ENCODE measurements around the gene ING2. TPM values are rescaled to one million over a fixed set of nuclear protein-coding genes. Genes with fewer than 3 reads are reported as not detected.
"Not testable (repeated sequence)": the region's sequence is repeated elsewhere in the genome, so short reads cannot be mapped to it uniquely, and the experiment has no call there.

ING2 gene, protein sequence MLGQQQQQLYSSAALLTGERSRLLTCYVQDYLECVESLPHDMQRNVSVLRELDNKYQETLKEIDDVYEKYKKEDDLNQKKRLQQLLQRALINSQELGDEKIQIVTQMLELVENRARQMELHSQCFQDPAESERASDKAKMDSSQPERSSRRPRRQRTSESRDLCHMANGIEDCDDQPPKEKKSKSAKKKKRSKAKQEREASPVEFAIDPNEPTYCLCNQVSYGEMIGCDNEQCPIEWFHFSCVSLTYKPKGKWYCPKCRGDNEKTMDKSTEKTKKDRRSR
- polyA plus RNA-seq = 10 to 100 TPM; 16.5 to 34.7 (median 29.9) TPM
- long read RNA-seq, donor 1, transcript ING2-201 (2 exons, 1,189 nt) = major isoform, 45 of 97 reads
- long read RNA-seq, donor 1, transcript ING2-202 (2 exons, 599 nt) = minor isoform, 28 of 97 reads
- long read RNA-seq, donor 1, partial matches to known transcripts = 24 of 97 reads
- long read RNA-seq, donor 1, other reads (novel, unspliced or antisense) = 0 of 97 reads
- long read RNA-seq, donor 2, transcript ING2-201 (2 exons, 1,189 nt) = major isoform, 6 of 9 reads
- long read RNA-seq, donor 2, partial matches to known transcripts = 0 of 9 reads
- long read RNA-seq, donor 2, other reads (novel, unspliced or antisense) = 0 of 9 reads
- long read RNA-seq, donor 3, transcript ING2-202 (2 exons, 599 nt) = minor isoform, 7 of 39 reads
- long read RNA-seq, donor 3, transcript ING2-201 (2 exons, 1,189 nt) = major isoform, 21 of 39 reads
- long read RNA-seq, donor 3, partial matches to known transcripts = 11 of 39 reads
- long read RNA-seq, donor 3, other reads (novel, unspliced or antisense) = 0 of 39 reads
- long read RNA-seq, donor 4 = 0 reads
- long read RNA-seq, donor 5, transcript ING2-201 (2 exons, 1,189 nt) = major isoform, 6 of 9 reads
- long read RNA-seq, donor 5, partial matches to known transcripts = 0 of 9 reads
- long read RNA-seq, donor 5, other reads (novel, unspliced or antisense) = 0 of 9 reads
- long read RNA-seq, donor 6, transcript ING2-202 (2 exons, 599 nt) = minor isoform, 8 of 30 reads
- long read RNA-seq, donor 6, transcript ING2-201 (2 exons, 1,189 nt) = major isoform, 22 of 30 reads
- long read RNA-seq, donor 6, partial matches to known transcripts = 0 of 30 reads
- long read RNA-seq, donor 6, other reads (novel, unspliced or antisense) = 0 of 30 reads
- long read RNA-seq, donor 7, transcript ING2-201 (2 exons, 1,189 nt) = major isoform, 14 of 24 reads
- long read RNA-seq, donor 7, partial matches to known transcripts = 9 of 24 reads
- long read RNA-seq, donor 7, other reads (novel, unspliced or antisense) = 0 of 24 reads
- long read RNA-seq, donor 8, partial matches to known transcripts = 0 of 3 reads
- long read RNA-seq, donor 8, other reads (novel, unspliced or antisense) = 0 of 3 reads
- long read RNA-seq, donor 9, partial matches to known transcripts = 0 of 5 reads
- long read RNA-seq, donor 9, other reads (novel, unspliced or antisense) = 0 of 5 reads
- long read RNA-seq, donor 10, transcript ING2-202 (2 exons, 599 nt) = minor isoform, 7 of 24 reads
- long read RNA-seq, donor 10, transcript ING2-201 (2 exons, 1,189 nt) = major isoform, 17 of 24 reads
- long read RNA-seq, donor 10, partial matches to known transcripts = 0 of 24 reads
- long read RNA-seq, donor 10, other reads (novel, unspliced or antisense) = 0 of 24 reads

DNA sequence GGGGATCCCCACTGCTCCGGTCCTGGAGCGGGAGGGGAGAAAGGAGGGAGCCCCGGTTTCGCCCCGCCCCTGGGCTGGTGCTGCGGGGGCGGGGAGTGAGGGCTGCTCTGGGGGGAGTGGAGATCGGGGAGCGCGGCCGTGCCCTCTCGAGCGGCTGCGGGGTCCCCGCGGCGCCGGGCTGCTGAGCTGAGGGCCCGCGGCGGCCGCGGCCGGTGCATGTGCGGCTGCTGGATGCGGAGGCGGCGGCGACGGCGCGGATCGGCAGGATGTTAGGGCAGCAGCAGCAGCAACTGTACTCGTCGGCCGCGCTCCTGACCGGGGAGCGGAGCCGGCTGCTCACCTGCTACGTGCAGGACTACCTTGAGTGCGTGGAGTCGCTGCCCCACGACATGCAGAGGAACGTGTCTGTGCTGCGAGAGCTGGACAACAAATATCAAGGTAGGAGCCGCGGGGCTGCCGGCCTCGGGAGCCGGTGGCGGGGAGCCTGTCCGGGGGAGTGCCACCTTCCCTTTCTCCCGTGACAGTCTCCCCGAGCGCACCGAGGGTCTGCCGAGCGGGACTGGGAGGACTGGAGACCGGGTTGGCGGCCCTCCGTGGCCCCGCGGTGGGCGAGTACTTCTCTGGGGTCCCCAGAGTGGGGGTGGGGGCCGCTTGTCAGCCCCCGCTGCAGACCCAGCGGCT, at the start of gene ING2:
ING2 (plus strand) TSS at position 129 of the 681 bp plus-strand sequence; CDS start at position 267, 138 bp downstream.
- FAIRE-seq (no peak), DNase-seq (peak in 1 of 2 donors; percentile 85)
- 0 to 1% (median 1%) methylated on average over 44 to 68 of the region's 68 CpGs for WGBS, 3 donors
- Histone ChIP-seq H3K4me1 (ENCODE audit: control insufficient read depth in 3 of 3, insufficient read depth in 2 of 3, low read depth in 1 of 3, low read length in 2 of 3) (peaks cover 0 to 23% (median 7%) of the 10 kb centered on the region in 3 donors), H3K4me3 (ENCODE audit: low read depth in 1 of 3, low read length in 3 of 3) (peak within 1 kb of the TSS; percentile 90 to 99 (median 95)), H3K27ac (ENCODE audit: low read depth in 1 of 3, low read length in 2 of 3) (peak within 1 kb of the TSS; percentile 98 to 100 (median 99)), H3K36me3 (ENCODE audit: control insufficient read depth in 3 of 3, insufficient read depth in 2 of 3, low read depth in 1 of 3, low read length in 3 of 3) (no peaks in the 10 kb centered on the region), H3K9me3 (ENCODE audit: control insufficient read depth in 2 of 2, insufficient read depth in 1 of 2, low read depth in 1 of 2, low read length in 1 of 2) (no peaks in the 10 kb centered on the region), H3K27me3 (ENCODE audit: control insufficient read depth in 3 of 3, insufficient read depth in 3 of 3, low read length in 3 of 3) (no peaks in the 10 kb centered on the region)

DNA sequence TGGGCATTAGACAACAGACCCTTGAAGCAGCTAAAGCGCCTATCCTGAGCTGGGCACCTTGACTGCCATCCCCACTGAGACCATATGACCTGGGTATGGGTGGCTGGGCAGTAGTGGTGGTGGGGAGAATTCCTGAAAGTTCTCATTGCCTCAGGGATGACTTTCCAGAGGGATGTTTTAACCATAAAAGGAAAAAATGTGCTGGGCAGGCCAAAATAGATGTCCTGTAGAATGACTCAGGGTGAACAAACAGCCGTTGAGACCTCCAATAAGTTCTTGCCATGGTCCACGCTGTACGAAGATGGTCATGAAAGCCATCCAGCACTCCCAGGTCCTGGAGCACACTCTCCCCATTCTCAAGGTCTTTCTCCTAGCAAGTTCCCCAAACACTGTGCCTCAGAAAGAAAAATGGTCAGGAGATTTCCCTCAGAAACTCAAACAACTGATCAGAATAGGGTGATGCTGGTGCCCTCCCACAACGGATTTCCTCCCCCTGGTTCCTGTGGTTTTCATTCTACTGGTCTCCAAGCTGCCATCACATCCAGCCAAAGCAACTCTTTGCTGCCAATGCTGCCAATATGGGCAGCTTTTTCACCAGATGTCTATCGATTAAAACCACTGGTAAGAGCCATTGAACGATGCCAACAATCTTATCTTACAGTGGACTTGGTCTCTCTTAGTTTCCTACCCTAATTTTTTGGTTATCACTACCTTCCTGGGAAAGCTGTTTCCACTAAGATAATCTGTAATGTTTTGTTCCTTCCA, 49.2 kb upstream of the ING2 start:
- Histone ChIP-seq H3K27me3 (ENCODE audit: control insufficient read depth in 3 of 3, insufficient read depth in 3 of 3, low read length in 3 of 3) (no peaks in the 10 kb centered on the region), H3K4me3 (ENCODE audit: low read depth in 1 of 3, low read length in 3 of 3) (no peak overlapping the region), H3K36me3 (ENCODE audit: control insufficient read depth in 3 of 3, insufficient read depth in 2 of 3, low read depth in 1 of 3, low read length in 3 of 3) (peaks cover 0 to 13% (median 4%) of the 10 kb centered on the region in 3 donors), H3K9me3 (ENCODE audit: control insufficient read depth in 2 of 2, insufficient read depth in 1 of 2, low read depth in 1 of 2, low read length in 1 of 2) (peaks cover 0 to 3% of the 10 kb centered on the region in 2 donors), H3K27ac (ENCODE audit: low read depth in 1 of 3, low read length in 2 of 3) (no peak overlapping the region), H3K4me1 (ENCODE audit: control insufficient read depth in 3 of 3, insufficient read depth in 2 of 3, low read depth in 1 of 3, low read length in 2 of 3) (no peaks in the 10 kb centered on the region)
- no peak for DNase-seq
- FAIRE-seq = no peak
- WGBS, 3 donors = 78 to 85% (median 81%) methylated on average over 7 of the region's 7 CpGs

DNA sequence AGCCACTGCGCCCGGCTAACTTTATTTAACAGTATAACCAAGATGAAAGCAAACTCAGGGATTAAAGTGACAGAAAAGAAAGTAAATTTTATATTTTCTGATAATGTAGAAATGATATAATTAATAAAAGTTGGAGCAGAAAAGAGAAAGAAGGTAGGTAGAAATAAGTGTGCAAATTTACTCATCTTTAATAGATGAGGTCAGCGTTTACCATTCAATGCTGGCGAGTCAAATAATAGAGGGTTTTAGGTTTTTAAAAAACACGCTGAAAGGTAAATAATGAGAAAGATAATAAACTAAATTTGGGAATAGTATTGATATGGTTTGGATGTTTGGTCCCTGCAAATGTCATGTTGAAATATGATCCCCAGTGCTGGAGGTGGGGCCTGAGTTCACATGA, 46.9 kb upstream of the ING2 start:
- no peaks in the 10 kb centered on the region for H3K27me3 ChIP-seq (ENCODE audit: control insufficient read depth in 3 of 3, insufficient read depth in 3 of 3, low read length in 3 of 3)
- 78 to 86% (median 79%) methylated on average over 5 of the region's 5 CpGs for whole genome bisulfite sequencing, 3 donors
- peaks cover 0 to 7% (median 0%) of the 10 kb centered on the region in 3 donors for H3K36me3 ChIP-seq (ENCODE audit: control insufficient read depth in 3 of 3, insufficient read depth in 2 of 3, low read depth in 1 of 3, low read length in 3 of 3)
- H3K27ac ChIP-seq (ENCODE audit: low read depth in 1 of 3, low read length in 2 of 3) = no peak overlapping the region
- peaks cover 0 to 3% of the 10 kb centered on the region in 2 donors for H3K9me3 ChIP-seq (ENCODE audit: control insufficient read depth in 2 of 2, insufficient read depth in 1 of 2, low read depth in 1 of 2, low read length in 1 of 2)
- H3K4me1 ChIP-seq (ENCODE audit: control insufficient read depth in 3 of 3, insufficient read depth in 2 of 3, low read depth in 1 of 3, low read length in 2 of 3) = no peaks in the 10 kb centered on the region
- DNase-seq (no peak), FAIRE-seq (no peak)
- H3K4me3 ChIP-seq (ENCODE audit: low read depth in 1 of 3, low read length in 3 of 3) = no peak overlapping the region

- not testable (repeated sequence) for FAIRE-seq; H3K4me3 ChIP-seq (ENCODE audit: low read depth in 1 of 3, low read length in 3 of 3); H3K27ac ChIP-seq (ENCODE audit: low read depth in 1 of 3, low read length in 2 of 3); DNase-seq; H3K27me3 ChIP-seq (ENCODE audit: control insufficient read depth in 3 of 3, insufficient read depth in 3 of 3, low read length in 3 of 3); H3K36me3 ChIP-seq (ENCODE audit: control insufficient read depth in 3 of 3, insufficient read depth in 2 of 3, low read depth in 1 of 3, low read length in 3 of 3); H3K4me1 ChIP-seq (ENCODE audit: control insufficient read depth in 3 of 3, insufficient read depth in 2 of 3, low read depth in 1 of 3, low read length in 2 of 3)
- peaks cover 0 to 10% of the 10 kb centered on the region in 2 donors for H3K9me3 ChIP-seq (ENCODE audit: control insufficient read depth in 2 of 2, insufficient read depth in 1 of 2, low read depth in 1 of 2, low read length in 1 of 2)
- 61 to 83% (median 80%) methylated on average over 8 to 11 of the region's 11 CpGs for WGBS, 3 donors
Observed at GRCh38 chr4:183463903-183464619, 40.8 kb upstream of the ING2 start.

DNA sequence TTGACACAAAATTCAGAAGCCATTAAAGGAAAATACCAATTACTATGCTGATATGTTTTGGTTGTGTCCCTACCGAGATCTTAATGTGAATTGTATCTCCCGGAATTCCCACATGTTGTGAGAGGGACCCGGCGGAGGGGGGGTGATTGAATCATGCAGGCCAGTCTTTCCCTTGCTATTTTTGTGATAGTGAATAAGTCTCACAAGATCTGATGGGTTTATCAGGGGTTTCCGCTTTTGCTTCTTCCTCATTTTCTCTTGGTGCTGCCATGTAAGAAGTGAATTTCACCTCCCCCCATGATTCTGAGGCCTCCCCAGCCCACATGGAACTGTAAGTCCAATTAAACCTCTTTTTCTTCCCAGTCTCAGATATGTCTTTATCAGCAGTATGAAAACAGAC, 39.0 kb upstream of the ING2 start:
- not testable (repeated sequence) for H3K27me3 ChIP-seq (ENCODE audit: control insufficient read depth in 3 of 3, insufficient read depth in 3 of 3, low read length in 3 of 3); H3K4me3 ChIP-seq (ENCODE audit: low read depth in 1 of 3, low read length in 3 of 3); FAIRE-seq; DNase-seq; H3K36me3 ChIP-seq (ENCODE audit: control insufficient read depth in 3 of 3, insufficient read depth in 2 of 3, low read depth in 1 of 3, low read length in 3 of 3); H3K4me1 ChIP-seq (ENCODE audit: control insufficient read depth in 3 of 3, insufficient read depth in 2 of 3, low read depth in 1 of 3, low read length in 2 of 3); H3K27ac ChIP-seq (ENCODE audit: low read depth in 1 of 3, low read length in 2 of 3)
- H3K9me3 ChIP-seq (ENCODE audit: control insufficient read depth in 2 of 2, insufficient read depth in 1 of 2, low read depth in 1 of 2, low read length in 1 of 2) = peaks cover 0 to 14% of the 10 kb centered on the region in 2 donors
- WGBS, 3 donors = 53 to 89% (median 55%) methylated on average over 5 of the region's 5 CpGs

- Histone ChIP-seq H3K9me3 (ENCODE audit: control insufficient read depth in 2 of 2, insufficient read depth in 1 of 2, low read depth in 1 of 2, low read length in 1 of 2) (peaks cover 0 to 14% of the 10 kb centered on the region in 2 donors), H3K36me3 (ENCODE audit: control insufficient read depth in 3 of 3, insufficient read depth in 2 of 3, low read depth in 1 of 3, low read length in 3 of 3) (no peaks in the 10 kb centered on the region), H3K27ac (ENCODE audit: low read depth in 1 of 3, low read length in 2 of 3) (no peak overlapping the region), H3K4me3 (ENCODE audit: low read depth in 1 of 3, low read length in 3 of 3) (no peak overlapping the region), H3K27me3 (ENCODE audit: control insufficient read depth in 3 of 3, insufficient read depth in 3 of 3, low read length in 3 of 3) (no peaks in the 10 kb centered on the region), H3K4me1 (ENCODE audit: control insufficient read depth in 3 of 3, insufficient read depth in 2 of 3, low read depth in 1 of 3, low read length in 2 of 3) (no peaks in the 10 kb centered on the region)
- FAIRE-seq (no peak), DNase-seq (no peak)
- WGBS, 3 donors = 91 to 94% (median 94%) methylated on average over 3 of the region's 3 CpGs
Observed at GRCh38 chr4:183467246-183467645, 37.6 kb upstream of the ING2 start.
